GM12801 (cell line): ENCODE results near the gene CROCC.

ENCODE experiments used
- CTCF ChIP-seq: IDR thresholded peaks from one replicate; pipeline ENCODE4 v1.5.1; 2011; ENCODE audit warnings: control low read depth; ENCODE audit not compliant: insufficient read length; ENCODE audit errors: extremely low read depth

The CROCC gene

DNA sequence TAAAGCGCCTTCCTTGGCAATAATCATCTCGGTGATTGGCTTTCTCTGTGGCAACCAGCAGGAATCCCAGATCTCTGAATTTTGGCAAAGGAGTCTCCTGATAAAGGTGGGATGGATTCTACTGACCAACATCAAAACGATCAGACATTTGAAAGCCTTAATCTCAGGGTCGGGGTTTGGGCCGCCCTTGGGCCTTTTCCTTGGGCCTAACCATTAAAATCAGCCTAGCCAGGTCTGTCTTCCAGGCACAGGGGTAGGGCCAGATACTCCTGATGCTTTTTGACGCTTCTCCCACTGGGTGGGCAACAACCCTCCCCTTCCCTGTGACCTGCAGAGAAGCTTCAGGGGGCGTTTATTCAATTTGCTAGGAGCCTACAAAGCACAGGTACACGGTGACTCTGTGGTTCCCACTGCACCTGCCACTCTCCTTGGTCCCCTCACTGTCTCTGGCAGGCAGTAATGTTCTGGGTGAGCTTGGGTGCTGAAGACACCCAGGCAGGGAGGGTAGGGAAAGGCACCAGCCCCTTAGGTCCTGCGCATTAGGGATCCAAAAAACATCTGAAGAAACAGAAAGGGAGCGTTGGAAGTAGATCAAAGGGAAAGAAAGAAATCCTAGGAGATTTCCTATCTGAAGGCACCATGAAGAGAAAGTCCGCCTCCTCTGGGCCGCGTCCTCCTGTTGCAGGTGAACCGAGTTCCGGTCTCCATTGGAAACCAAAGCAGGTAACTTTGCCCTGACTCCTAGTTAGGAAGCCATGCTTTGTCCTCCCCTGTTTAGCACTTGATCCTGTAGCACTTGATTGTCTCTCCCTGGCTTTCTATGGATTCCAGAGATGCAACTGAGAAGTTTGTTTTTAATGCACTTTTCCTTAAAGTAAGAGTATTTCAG lies 13.6 kb upstream of the CROCC start:
- no peak for TF ChIP-seq CTCF

DNA sequence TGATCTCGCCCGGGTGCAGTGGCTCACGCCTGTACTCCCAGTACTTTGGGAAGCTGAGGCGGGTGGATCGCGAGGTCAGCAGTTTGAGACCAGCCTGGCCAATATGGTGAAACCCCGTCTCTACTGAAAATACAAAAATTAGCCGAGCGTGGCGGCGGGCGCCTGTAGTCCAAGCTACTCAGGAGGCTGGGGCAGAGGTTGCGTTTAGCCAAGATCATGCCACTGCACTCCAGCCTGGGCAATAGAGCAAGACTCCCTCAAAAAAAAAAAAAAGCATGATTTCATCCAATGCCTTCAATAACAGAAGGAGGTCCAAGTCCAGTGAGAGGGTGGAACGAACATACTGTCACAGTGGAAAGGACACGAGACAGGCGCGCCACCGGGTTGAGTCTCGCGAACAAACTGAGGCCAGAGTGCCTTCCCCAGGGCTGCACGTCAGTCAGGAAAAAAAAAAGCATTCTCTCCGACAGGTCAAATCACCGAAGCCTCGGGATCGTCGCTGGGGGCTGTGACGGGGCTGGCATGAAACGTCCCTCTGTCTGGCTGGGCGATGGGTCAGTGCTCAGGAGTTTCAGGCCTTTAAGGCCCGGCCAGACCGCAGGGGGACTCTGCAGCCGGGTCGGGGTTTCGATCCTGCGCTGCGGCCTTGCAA lies 8.4 kb upstream of the CROCC start:
- TF ChIP-seq CTCF = no peak

DNA sequence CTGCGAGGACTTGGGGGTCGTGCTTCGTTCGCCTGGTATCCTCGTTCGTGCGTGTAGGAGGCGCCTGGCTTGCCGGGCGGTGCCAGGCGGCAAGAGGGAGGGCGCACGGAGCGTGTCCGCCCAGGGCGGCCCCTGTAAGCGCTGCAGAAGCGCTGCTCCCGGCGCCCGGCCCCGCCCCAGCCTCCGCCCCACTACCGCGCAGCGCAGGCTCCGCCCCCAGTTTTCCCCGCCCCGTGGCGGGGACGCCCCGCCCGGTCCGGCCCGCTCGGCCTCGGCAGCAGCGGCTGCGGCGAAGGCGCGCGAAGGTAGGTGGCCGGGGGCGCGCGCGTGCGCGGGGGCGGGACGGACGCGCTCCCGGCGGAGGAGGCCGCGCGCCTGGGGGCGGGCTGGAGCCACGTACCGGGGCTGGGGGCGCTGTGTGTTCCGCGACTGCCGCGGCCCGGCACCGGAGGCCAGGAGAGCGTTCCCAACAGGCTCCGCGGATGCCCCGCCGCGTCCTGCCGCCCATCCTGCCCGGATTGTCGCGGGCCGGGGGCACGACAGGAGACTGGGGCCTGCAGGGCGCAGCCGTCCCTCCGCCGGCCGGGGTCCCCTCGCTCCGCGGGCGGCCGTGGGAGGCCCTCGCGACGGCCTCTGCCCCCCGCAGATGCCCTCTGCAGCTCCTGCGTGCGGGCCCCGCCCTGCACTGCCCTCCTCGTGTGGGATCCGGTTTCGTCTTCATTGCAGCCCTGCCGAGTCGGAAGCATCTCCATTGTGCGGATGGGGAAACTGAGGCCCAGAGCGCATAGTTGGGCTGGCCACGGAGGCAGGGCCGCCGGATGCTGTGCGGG lies 7.7 kb upstream of the CROCC start:
- TF ChIP-seq CTCF = no peak

- no peak for TF ChIP-seq CTCF
Measured at GRCh38 chr1:16915627-16915973, 6.1 kb upstream of the CROCC start.

DNA sequence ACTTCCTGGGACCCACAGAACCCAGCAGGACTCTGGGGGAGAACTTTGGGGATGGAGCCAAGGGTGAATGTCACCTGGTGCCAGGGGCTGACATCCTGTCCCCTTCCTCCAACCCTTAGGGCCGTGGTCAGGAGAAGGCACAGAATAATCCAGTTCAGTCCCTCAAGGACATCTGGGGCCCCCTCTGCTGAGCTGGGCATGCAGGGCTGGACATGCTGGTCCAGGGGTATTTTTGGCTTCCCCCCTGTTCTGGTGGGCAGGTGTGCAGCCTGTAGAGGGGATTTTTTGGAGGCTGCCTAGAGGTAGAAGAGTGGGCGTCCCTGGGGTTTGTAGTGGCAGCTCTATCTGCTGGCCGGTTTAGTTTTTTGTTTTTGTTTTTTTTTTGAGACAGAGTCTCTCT lies 3.4 kb upstream of the CROCC start:
- TF ChIP-seq CTCF = no peak

GRCh38 chr1:16920951-16921350 lies 780 bp upstream of the CROCC start:
- no peak for TF ChIP-seq CTCF

DNA sequence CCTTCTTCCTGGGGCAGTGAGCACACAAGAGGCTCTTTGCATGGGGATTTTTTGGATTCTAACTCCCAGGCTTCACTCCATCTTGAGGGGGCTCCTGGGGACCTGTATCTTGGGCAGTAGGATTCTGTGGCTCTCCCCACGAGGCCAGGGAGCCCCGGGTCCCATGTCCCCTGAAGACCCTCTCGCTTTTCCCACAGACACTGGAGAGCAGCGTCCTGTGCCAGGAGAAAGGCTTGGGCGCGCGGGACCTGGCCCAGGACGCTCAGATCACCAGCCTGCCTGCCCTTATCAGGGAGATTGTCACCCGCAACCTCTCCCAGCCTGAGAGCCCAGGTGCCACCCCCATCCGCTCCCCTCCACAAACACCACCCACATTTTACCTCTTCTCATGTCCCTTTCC lies 735 bp downstream of the CROCC start:
- TF ChIP-seq CTCF = no peak
